Measurements from ENCODE around the gene POLA2. TPM values are rescaled to one million over a fixed set of nuclear protein-coding genes. Genes with fewer than 3 reads are reported as not detected.

The POLA2 gene
- total RNA-seq, 4 donors from 2014 or later, result 7.6 to 11.3 (median 10.4) TPM

- DNase-seq, result no peak
- Histone ChIP-seq H3K27ac (no peak overlapping the region), H3K4me1 (peaks cover 18 to 21% of the 10 kb centered on the region in 2 donors), H3K9me3 (no peaks in the 10 kb centered on the region), H3K36me3 (peaks cover 0 to 3% of the 10 kb centered on the region in 2 donors), H3K4me3 (replicated peaks in 1 of 3) (no peak overlapping the region), H3K27me3 (no peaks in the 10 kb centered on the region)
- intact Hi-C loops (cut with DNase I), result no loop called here
- TF ChIP-seq CTCF (IDR thresholded peaks at IDR 0.05) (peak in 1 of 6 experiments; percentile 18), POLR2A (IDR thresholded peaks at IDR 0.05) (no peak)
- 90 to 95% methylated on average over 2 of the region's 2 CpGs for WGBS, 2 donors
These were observed 4.4 kb downstream of the POLA2 start for GRCh38 chr11:65266210-65266609.

GRCh38 chr11:65274735-65275682, 13.2 kb downstream of the POLA2 start:
- Histone ChIP-seq H3K9me3 (no peaks in the 10 kb centered on the region), H3K36me3 (peaks cover 0 to 3% of the 10 kb centered on the region in 2 donors), H3K27ac (peak overlapping the region in 1 of 3 donors; percentile 2), H3K4me3 (replicated peaks in 1 of 3) (no peak overlapping the region), H3K27me3 (no peaks in the 10 kb centered on the region), H3K4me1 (peaks cover 4 to 10% of the 10 kb centered on the region in 2 donors)
- TF ChIP-seq POLR2A (IDR thresholded peaks at IDR 0.05), result no peak
- peak in 5 of 6 experiments; percentile 36 to 98 (median 96) for TF ChIP-seq CTCF (IDR thresholded peaks at IDR 0.05)
- peak; percentile 83 for DNase-seq
- intact Hi-C loops (cut with DNase I), result loop anchor here (2.0 kb wide), 1 partner anchor 42 kb away; no protein-coding TSS in a partner anchor
- WGBS, 2 donors, result 51 to 55% methylated on average over 6 of the region's 6 CpGs

- intact Hi-C loops (cut with DNase I), result loop anchor here (2.0 kb wide), 1 partner anchor 41 kb away; no protein-coding TSS in a partner anchor
- DNase-seq, result no peak
- Histone ChIP-seq H3K4me3 (replicated peaks in 1 of 3) (no peak overlapping the region), H3K36me3 (peaks cover 0 to under 1% of the 10 kb centered on the region in 2 donors), H3K27ac (no peak overlapping the region), H3K27me3 (no peaks in the 10 kb centered on the region), H3K9me3 (no peaks in the 10 kb centered on the region), H3K4me1 (peaks cover 4 to 12% of the 10 kb centered on the region in 2 donors)
- 86 to 89% methylated on average over 4 of the region's 4 CpGs for WGBS, 2 donors
- TF ChIP-seq CTCF (IDR thresholded peaks at IDR 0.05) (no peak), POLR2A (IDR thresholded peaks at IDR 0.05) (no peak)
These were observed 14.1 kb downstream of the POLA2 start for GRCh38 chr11:65275906-65276305.

GRCh38 chr11:65277631-65278277, 16.0 kb downstream of the POLA2 start:
- Histone ChIP-seq H3K9me3 (no peaks in the 10 kb centered on the region), H3K27ac (no peak overlapping the region), H3K36me3 (peaks cover 6 to 11% of the 10 kb centered on the region in 2 donors), H3K4me1 (peaks cover 4 to 12% of the 10 kb centered on the region in 2 donors), H3K4me3 (replicated peaks in 1 of 3) (no peak overlapping the region), H3K27me3 (no peaks in the 10 kb centered on the region)
- intact Hi-C loops (cut with DNase I), result no loop called here
- TF ChIP-seq POLR2A (IDR thresholded peaks at IDR 0.05) (no peak), CTCF (IDR thresholded peaks at IDR 0.05) (no peak)
- 95 to 99% methylated on average over 5 of the region's 5 CpGs for WGBS, 2 donors
- DNase-seq, result no peak

Data from thyroid gland (tissue), 4 donors.